ENCODE results near the gene FBXO27. TPM values are rescaled to one million over a fixed set of nuclear protein-coding genes. Genes with fewer than 3 reads are reported as not detected.

FBXO27 gene
- total RNA-seq, 1 donor from 2014 or later, result 15.1 TPM

Other genes starting within 250 kb of the FBXO27 start
- not detected for gene LGALS7B, start 243.3 kb downstream of the FBXO27 start, total RNA-seq
- 0.76 TPM for gene LGALS4, start 219.6 kb downstream of the FBXO27 start, total RNA-seq
- 1,308 TPM for gene ECH1, start 200.8 kb downstream of the FBXO27 start, total RNA-seq
- gene HNRNPL, start 182.6 kb downstream of the FBXO27 start, total RNA-seq, result 184 TPM
- gene RINL, start 154.3 kb downstream of the FBXO27 start, total RNA-seq, result 4.1 TPM
- gene SIRT2, start 132.9 kb downstream of the FBXO27 start, total RNA-seq, result 99.8 TPM
- 17.9 TPM for gene NFKBIB, start 132.6 kb downstream of the FBXO27 start, total RNA-seq
- not detected for gene CCER2, start 120.4 kb downstream of the FBXO27 start, total RNA-seq
- gene SARS2, start 101.8 kb downstream of the FBXO27 start, total RNA-seq, result 16.0 TPM
- gene MRPS12, start 101.6 kb downstream of the FBXO27 start, total RNA-seq, result 67.9 TPM
- gene FBXO17, start 56.8 kb downstream of the FBXO27 start, total RNA-seq, result 2.3 TPM
- gene ACP7, start 51.8 kb upstream of the FBXO27 start, total RNA-seq, result not detected
- gene PAK4, start 93.2 kb upstream of the FBXO27 start, total RNA-seq, result 16.2 TPM
- not detected for gene NCCRP1, start 164.4 kb upstream of the FBXO27 start, total RNA-seq
- gene SYCN, start 171.7 kb upstream of the FBXO27 start, total RNA-seq, result not detected
- not detected for gene IFNL3, start 212.5 kb upstream of the FBXO27 start, total RNA-seq
- gene IFNL4, start 216.3 kb upstream of the FBXO27 start, total RNA-seq, result not detected
- not detected for gene IFNL2, start 235.8 kb upstream of the FBXO27 start, total RNA-seq